ENCODE measurements around the gene GRHL1.

GRCh38 chr2:9975328-9975727 is 23.8 kb downstream of the GRHL1 start:
- TF ChIP-seq POLR2A (IDR thresholded peaks at IDR 0.05): no peak
- no peak for TF ChIP-seq CTCF (IDR thresholded peaks at IDR 0.05)
